Measurements from ENCODE around the gene ARL8B.
A peak's percentile ranks its signal among the peaks of the same experiment; 100 is the strongest.

DNA sequence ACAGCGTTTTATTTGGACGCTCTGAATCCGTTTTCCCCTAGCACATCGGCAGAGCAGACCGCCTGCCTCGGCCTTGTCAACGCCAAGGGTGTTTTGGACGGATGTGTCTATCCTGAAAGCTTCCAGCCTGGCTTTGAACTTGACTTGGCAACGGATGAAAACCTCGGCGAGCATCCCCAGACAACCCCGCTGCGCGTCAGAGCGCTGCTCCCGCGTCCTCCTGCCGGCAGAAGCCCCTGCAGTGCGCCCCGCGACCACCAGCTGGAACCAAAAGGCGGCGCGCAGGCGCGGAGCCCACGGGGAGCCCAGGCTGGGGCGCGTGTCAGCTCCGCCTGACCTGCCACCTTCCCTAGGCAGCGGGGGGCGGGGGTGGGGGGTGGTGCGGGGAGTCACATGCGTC, 26.2 kb upstream of the ARL8B start:
- TF ChIP-seq, protein P1, sequence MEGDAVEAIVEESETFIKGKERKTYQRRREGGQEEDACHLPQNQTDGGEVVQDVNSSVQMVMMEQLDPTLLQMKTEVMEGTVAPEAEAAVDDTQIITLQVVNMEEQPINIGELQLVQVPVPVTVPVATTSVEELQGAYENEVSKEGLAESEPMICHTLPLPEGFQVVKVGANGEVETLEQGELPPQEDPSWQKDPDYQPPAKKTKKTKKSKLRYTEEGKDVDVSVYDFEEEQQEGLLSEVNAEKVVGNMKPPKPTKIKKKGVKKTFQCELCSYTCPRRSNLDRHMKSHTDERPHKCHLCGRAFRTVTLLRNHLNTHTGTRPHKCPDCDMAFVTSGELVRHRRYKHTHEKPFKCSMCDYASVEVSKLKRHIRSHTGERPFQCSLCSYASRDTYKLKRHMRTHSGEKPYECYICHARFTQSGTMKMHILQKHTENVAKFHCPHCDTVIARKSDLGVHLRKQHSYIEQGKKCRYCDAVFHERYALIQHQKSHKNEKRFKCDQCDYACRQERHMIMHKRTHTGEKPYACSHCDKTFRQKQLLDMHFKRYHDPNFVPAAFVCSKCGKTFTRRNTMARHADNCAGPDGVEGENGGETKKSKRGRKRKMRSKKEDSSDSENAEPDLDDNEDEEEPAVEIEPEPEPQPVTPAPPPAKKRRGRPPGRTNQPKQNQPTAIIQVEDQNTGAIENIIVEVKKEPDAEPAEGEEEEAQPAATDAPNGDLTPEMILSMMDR (IDR thresholded peaks at IDR 0.05; ENCODE audit: control extremely low read depth in 1 of 3, insufficient read depth in 1 of 3, low read depth in 1 of 3, low read length in 3 of 3): peak; percentile 27 to 40 (median 39); a peak in 3 of 4 replicates
- TF ChIP-seq HDAC2 (IDR thresholded peaks at IDR 0.05; ENCODE audit: borderline replicate concordance in 1 of 2, low read depth in 2 of 2, low read length in 2 of 2) (no peak), POLR2AphosphoS5 (IDR thresholded peaks at IDR 0.05; ENCODE audit: low read depth, low read length) (no peak), SIRT6 (IDR thresholded peaks at IDR 0.05; ENCODE audit: low read length) (no peak), POLR2A (IDR thresholded peaks at IDR 0.05; ENCODE audit: control extremely low read depth in 1 of 2, low read depth in 2 of 2, low read length in 2 of 2) (no peak)

Measured in H1 (cell line).